ENCODE results near the gene RRP1.

DNA sequence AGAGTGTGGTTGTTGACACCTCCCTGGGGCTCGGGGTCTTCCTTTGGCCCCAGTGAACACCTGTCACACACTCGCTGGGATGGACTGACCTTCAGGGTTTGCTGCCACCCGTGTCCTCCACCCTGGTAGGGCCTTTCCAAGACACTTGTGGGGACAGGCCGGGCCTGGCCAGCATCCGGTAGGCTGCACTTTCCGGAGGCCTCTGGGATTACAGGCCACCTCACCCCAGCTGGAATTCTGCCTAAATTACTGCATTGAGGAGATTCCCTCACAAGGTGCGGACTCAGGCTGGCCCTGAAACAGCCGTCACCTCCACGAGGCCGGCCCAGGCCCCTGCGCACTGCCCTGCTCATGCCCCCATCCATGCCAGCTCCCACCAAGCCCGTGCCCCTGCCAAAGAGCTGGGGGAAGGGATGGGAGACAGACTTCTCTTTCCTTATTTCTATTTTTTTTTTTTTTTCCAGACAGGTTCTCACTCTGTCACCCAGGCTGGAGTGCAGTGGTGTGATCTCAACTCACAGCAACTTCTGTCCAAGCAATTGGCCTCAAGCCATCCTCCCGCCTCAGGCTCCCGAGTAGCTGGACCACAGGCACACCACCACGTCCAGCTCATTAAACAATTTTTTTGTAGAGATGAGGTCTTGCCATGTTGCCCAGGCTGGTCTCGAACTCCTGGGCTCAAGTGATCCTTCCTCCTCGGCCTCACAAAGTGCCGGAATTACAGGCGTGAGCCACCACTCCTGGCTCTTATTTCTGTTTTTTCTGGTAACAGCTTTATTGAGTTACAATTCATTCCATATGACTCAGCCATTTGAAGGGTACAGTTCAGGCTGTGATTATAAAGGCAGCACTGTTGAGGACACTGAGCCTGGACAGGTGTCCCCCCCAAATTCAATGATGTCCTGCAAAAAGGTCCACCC lies 24.5 kb upstream of the RRP1 start:
- TF ChIP-seq POLR2A (IDR thresholded peaks at IDR 0.05): no peak
- TF ChIP-seq, protein P1, sequence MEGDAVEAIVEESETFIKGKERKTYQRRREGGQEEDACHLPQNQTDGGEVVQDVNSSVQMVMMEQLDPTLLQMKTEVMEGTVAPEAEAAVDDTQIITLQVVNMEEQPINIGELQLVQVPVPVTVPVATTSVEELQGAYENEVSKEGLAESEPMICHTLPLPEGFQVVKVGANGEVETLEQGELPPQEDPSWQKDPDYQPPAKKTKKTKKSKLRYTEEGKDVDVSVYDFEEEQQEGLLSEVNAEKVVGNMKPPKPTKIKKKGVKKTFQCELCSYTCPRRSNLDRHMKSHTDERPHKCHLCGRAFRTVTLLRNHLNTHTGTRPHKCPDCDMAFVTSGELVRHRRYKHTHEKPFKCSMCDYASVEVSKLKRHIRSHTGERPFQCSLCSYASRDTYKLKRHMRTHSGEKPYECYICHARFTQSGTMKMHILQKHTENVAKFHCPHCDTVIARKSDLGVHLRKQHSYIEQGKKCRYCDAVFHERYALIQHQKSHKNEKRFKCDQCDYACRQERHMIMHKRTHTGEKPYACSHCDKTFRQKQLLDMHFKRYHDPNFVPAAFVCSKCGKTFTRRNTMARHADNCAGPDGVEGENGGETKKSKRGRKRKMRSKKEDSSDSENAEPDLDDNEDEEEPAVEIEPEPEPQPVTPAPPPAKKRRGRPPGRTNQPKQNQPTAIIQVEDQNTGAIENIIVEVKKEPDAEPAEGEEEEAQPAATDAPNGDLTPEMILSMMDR (IDR thresholded peaks at IDR 0.05): no peak
